AG04449 (cell line): ENCODE data around the gene RDH13.
"Not testable (repeated sequence)": the region's sequence is repeated elsewhere in the genome, so short reads cannot be mapped to it uniquely, and the experiment has no call there.

Experiments used
- CTCF ChIA-PET: fragments of 350-600 bp; formaldehyde crosslinking; extraction: SDS; loops from one replicate; lab custom pipeline; 2021; ENCODE audit warnings: antibody characterized with exemption; lab: Yijun Ruan, JAX
- POLR2A ChIA-PET: fragments of 400-600, 350-600 bp; formaldehyde crosslinking; extraction: SDS; loops from one replicate; lab custom pipeline; 2020; ENCODE audit warnings: antibody characterized with exemption, inconsistent platforms; lab: Yijun Ruan, JAX
- DNase-seq: peaks from one replicate; pipeline ENCODE4 v3.0.0-alpha.2; 2010; ENCODE audit warnings: low read depth, low spot score
- H3K4me3 ChIP-seq: 2 replicates; pipeline ENCODE4 v1.5.1; 2011; ENCODE audit warnings: low read depth, mild to moderate bottlenecking, control low read depth, low read length
- TF ChIP-seq, protein P1 (sequence below): IDR thresholded peaks from one replicate; pipeline ENCODE4 v1.5.1; 2011; ENCODE audit warnings: mild to moderate bottlenecking, moderate library complexity, low read length, control low read depth, inconsistent platforms; ENCODE audit not compliant: insufficient read depth; ENCODE audit errors: missing control alignments

The RDH13 gene

DNA sequence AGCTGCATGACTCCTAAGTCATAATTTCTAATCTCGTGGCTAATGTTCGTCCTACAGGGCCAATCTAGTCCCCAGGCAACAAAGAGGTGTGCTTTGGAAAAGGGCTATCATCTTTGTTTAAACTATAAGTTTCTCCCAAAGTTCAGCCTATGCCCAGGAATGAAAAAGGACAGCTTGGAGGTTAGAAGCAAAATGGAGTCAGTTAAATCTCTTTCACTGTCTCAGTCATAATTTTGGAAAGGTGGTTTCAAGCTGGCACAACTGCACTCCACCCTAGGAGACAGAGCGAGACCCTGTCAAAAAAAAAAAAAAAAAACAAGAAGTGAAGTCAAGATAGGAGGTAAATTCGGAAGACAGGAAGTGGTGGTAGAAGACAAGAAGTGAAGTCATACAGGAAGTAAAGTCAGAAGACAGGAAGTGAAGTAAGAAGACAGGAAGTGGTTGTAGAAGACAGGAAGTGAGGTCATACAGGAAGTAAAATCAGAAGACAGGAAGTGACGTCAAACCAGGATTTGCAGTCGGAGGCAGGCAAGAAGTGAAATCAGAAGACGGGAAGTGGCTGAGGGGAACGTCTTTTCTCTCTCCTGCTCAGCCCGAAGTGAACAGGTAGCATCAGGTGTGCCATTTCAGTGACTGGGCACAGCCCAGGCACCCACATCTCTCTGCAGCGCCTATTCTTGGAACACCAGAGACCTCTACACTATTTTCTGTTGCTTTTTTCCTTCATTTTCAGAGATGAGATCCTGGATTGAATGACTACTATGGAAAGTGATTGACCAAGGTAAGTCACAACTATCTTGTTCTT is 57.1 kb downstream of the RDH13 start:
- TF ChIP-seq, protein P1, sequence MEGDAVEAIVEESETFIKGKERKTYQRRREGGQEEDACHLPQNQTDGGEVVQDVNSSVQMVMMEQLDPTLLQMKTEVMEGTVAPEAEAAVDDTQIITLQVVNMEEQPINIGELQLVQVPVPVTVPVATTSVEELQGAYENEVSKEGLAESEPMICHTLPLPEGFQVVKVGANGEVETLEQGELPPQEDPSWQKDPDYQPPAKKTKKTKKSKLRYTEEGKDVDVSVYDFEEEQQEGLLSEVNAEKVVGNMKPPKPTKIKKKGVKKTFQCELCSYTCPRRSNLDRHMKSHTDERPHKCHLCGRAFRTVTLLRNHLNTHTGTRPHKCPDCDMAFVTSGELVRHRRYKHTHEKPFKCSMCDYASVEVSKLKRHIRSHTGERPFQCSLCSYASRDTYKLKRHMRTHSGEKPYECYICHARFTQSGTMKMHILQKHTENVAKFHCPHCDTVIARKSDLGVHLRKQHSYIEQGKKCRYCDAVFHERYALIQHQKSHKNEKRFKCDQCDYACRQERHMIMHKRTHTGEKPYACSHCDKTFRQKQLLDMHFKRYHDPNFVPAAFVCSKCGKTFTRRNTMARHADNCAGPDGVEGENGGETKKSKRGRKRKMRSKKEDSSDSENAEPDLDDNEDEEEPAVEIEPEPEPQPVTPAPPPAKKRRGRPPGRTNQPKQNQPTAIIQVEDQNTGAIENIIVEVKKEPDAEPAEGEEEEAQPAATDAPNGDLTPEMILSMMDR = no peak
- no peak for DNase-seq
- H3K4me3 ChIP-seq = no peak overlapping the region
- CTCF ChIA-PET = no interaction called here
- POLR2A ChIA-PET = no interaction called here

DNA sequence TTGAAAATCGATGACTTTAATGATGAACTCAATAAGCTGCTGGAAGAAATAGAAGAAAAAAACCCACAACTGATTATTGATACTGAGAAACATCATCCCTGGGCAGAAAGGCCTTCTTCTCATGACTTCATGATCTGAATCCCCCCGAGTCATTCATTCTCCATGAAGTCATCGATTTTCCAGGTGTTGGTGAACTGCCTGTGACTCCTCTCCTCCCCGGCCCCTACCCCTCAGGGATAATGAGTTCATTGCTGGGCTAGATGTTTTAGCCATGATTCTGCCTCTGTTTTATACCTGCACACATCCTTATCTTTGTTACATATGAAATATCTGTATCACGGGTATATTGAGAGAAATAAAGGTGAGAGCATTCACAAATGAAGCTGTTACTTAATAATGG is 62.2 kb downstream of the RDH13 start:
- no peak overlapping the region for H3K4me3 ChIP-seq
- ChIA-PET CTCF (no interaction called here), POLR2A (no interaction called here)
- TF ChIP-seq, protein P1 = no peak
- DNase-seq = no peak

DNA sequence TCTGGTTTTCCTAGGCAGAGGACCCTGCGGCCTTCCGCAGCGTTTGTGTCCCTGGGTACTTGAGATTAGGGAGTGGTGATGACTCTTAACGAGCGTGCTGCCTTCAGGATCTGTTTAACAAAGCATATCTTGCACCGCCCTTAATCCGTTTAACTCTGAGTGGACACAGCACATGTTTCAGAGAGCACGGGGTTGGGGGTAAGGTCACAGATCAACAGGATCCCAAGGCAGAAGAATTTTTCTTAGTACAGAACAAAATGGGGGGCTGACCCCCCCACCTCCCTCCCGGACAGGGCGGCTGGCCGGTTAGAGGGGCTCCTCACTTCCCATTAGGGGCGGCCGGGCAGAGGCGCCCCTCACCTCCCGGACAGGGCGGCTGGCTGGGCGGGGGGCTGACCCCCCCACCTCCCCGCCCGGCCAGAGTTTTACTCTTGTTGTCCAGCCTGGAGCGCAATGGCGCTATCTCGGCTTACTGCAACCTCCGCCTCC is 64.2 kb downstream of the RDH13 start:
- DNase-seq, POLR2A ChIA-PET, CTCF ChIA-PET, H3K4me3 ChIP-seq: not testable (repeated sequence)

DNA sequence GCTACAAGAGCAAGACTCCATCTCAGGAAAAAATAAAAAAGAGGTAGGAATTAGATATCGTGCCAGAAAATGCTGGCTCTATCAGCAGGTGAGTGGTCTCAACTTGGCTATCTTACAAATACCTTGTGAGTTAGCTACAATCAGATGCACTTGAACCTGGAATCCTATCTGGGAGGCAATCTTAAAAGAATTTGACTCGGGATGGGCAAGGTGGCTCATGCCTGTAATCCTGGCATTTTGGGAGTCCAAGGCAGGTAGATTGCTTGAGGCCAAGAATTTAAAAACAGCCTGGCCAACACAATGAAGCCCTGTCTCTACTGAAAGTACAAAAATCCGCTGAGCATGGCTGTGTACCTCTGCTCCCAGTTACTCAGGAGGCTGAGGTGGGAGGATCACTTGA is 67.4 kb downstream of the RDH13 start:
- TF ChIP-seq, protein P1 = no peak
- DNase-seq = no peak
- ChIA-PET POLR2A (no interaction called here), CTCF (no interaction called here)
- no peak overlapping the region for H3K4me3 ChIP-seq
